PC-3 (cell line): ENCODE results near the gene MRPL24. TPM values are rescaled to one million over a fixed set of nuclear protein-coding genes. Genes with fewer than 3 reads are reported as not detected.

ENCODE experiments used
- ATAC-seq: fragments of 200-7000 bp; cut with Tn5 transposase; 2 replicates; pipeline ENCODE4 v1.9.1; 2020; ENCODE audit warnings: mild to moderate bottlenecking, moderate library complexity
- BruUV-seq: library from RNA; stranded (reverse); fragments of 400-500 nt; replicated peaks from 2 replicates; lab custom pipeline; 2021; lab: Mats Ljungman, UMichigan
- CTCF ChIA-PET: fragments of 300-600 bp; sonication (Branson Sonifier 250); formaldehyde crosslinking; loops from one replicate; lab custom pipeline; 2022; ENCODE audit warnings: antibody characterized with exemption; lab: Charles Lee
- POLR2A ChIA-PET: fragments of 300-600 bp; sonication (Branson Sonifier 250); formaldehyde crosslinking; loops from one replicate; lab custom pipeline; 2022; ENCODE audit warnings: antibody characterized with exemption; ENCODE audit not compliant: unreplicated experiment; lab: Charles Lee
- DNase-seq: peaks from one replicate; pipeline ENCODE4 v3.0.0-alpha.2; 2015
- H2AFZ ChIP-seq: fragments of 300-600 bp; sonication (generic); 2 replicates; pipeline ENCODE4 v1.6.0; 2016; ENCODE audit warnings: antibody characterized with exemption, low read length
- H3F3A ChIP-seq: fragments of 300-600 bp; sonication (generic); one replicate; pipeline ENCODE4 v1.6.0; 2017; ENCODE audit warnings: antibody characterized with exemption, low read length, control low read depth, mild to moderate bottlenecking; ENCODE audit not compliant: unreplicated experiment
- H3K27ac ChIP-seq: fragments of 300-600 bp; sonication (generic); 2 replicates; pipeline ENCODE4 v1.5.1; 2016; ENCODE audit warnings: mild to moderate bottlenecking, low read length
- H3K27me3 ChIP-seq: fragments of 300-600 bp; sonication (generic); 2 replicates; pipeline ENCODE4 v1.6.1; 2016; ENCODE audit warnings: low read length, mixed read lengths
- H3K36me3 ChIP-seq: fragments of 300-600 bp; sonication (generic); 2 replicates; pipeline ENCODE4 v1.6.1; 2016; ENCODE audit warnings: low read depth, mixed run types, low read length, mixed read lengths
- H3K4me1 ChIP-seq: fragments of 300-600 bp; sonication (generic); 2 replicates; pipeline ENCODE4 v1.5.1; 2016; ENCODE audit warnings: low read length; ENCODE audit not compliant: insufficient read depth
- H3K4me2 ChIP-seq: fragments of 300-600 bp; sonication (generic); 2 replicates; pipeline ENCODE4 v1.6.0; 2016; ENCODE audit warnings: low read length
- H3K4me3 ChIP-seq: fragments of 300-600 bp; sonication (generic); 2 replicates; pipeline ENCODE4 v1.5.1; 2016; ENCODE audit warnings: mild to moderate bottlenecking, low read length, mixed read lengths
- H3K79me2 ChIP-seq: fragments of 300-600 bp; sonication (generic); 2 replicates; pipeline ENCODE4 v1.6.1; 2017; ENCODE audit warnings: low read length, mixed read lengths
- H3K9ac ChIP-seq: fragments of 300-600 bp; sonication (generic); 2 replicates; pipeline ENCODE4 v1.6.0; 2016; ENCODE audit warnings: mild to moderate bottlenecking, low read length
- H3K9me2 ChIP-seq: fragments of 300-600 bp; sonication (generic); replicated peaks from 2 replicates; pipeline ENCODE4 v1.6.1; 2016; ENCODE audit warnings: mixed run types, low read length, mixed read lengths
- H3K9me3 ChIP-seq: fragments of 300-600 bp; sonication (generic); 2 replicates; pipeline ENCODE4 v1.6.1; 2016; ENCODE audit warnings: low read length, mixed read lengths
- H4K20me1 ChIP-seq: fragments of 300-600 bp; sonication (generic); 2 replicates; pipeline ENCODE4 v1.6.1; 2016; ENCODE audit warnings: low read length, mixed read lengths
- CTCF ChIP-seq: fragments of 300-600 bp; sonication (generic); conservative IDR thresholded peaks from 2 replicates; pipeline ENCODE4 v1.5.1; 2017; ENCODE audit warnings: antibody characterized with exemption, low read depth, mild to moderate bottlenecking, low read length
- EZH2 ChIP-seq: fragments of 300-600 bp; sonication (generic); IDR thresholded peaks from one replicate; pipeline ENCODE4 v1.6.1; 2017; ENCODE audit warnings: antibody characterized with exemption, mild to moderate bottlenecking, low read length; ENCODE audit not compliant: unreplicated experiment
- EZH2phosphoT487 ChIP-seq: fragments of 300-600 bp; sonication (generic); IDR thresholded peaks from 2 replicates; pipeline ENCODE4 v1.6.1; 2018; ENCODE audit warnings: mild to moderate bottlenecking, antibody characterized with exemption, low read length, borderline replicate concordance
- intact Hi-C: fragments of 100-400 bp; cut with micrococcal nuclease; formaldehyde crosslinking; loops from 2 replicates; pipeline ENCODE4 v1.9.0; 2023
- total RNA-seq: library from RNA; depleted of rRNA; stranded (reverse); fragments of >200 nt; gene quantifications from 2 replicates; pipeline ENCODE4 v1.2.3, GENCODE V29; 2014

The MRPL24 gene
- total RNA-seq, 1 experiment from 2014 or later: 275 TPM

DNA sequence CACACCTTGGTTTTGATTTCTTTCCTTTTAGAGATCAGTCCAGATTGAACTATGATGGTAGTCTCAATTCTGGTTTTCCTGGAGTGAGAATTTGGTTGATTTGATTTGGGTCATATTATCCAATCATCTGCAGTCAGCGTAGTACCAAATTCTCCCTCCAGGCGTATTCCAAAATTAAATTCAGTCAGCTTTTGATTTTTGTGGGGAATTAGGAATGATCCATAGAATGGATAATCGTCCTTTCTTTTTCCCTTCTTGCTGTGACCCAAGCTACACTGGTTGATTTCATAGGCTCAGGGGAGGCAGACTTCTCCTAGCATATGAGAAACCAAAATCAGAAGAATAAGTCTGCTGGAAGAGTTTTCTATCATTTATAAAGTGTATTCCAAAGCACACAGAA, 31.3 kb upstream of the MRPL24 start:
- intact Hi-C loops: no loop called here
- BruUV-seq: no TSS peak
- no peaks in the 10 kb centered on the region for H3K27me3 ChIP-seq
- no peaks in the 10 kb centered on the region for H3F3A ChIP-seq
- no peak overlapping the region for H2AFZ ChIP-seq
- DNase-seq (no peak), ATAC-seq (no peak)
- no peaks in the 10 kb centered on the region for H3K9me3 ChIP-seq
- H3K4me3 ChIP-seq: no peak overlapping the region
- no peak overlapping the region for H3K27ac ChIP-seq
- H4K20me1 ChIP-seq: peaks cover 33% of the 10 kb centered on the region
- H3K36me3 ChIP-seq: peaks cover 25% of the 10 kb centered on the region
- H3K9me2 ChIP-seq: no peaks in the 10 kb centered on the region
- H3K4me1 ChIP-seq: peaks cover 24% of the 10 kb centered on the region
- no peak for TF ChIP-seq EZH2
- TF ChIP-seq CTCF: no peak
- TF ChIP-seq EZH2phosphoT487: no peak
- no peak overlapping the region for H3K9ac ChIP-seq
- CTCF ChIA-PET: interaction anchor here (0.9 kb wide), 1 partner anchor 46 kb away, joined by 4 read pairs; no protein-coding TSS in a partner anchor
- no peak overlapping the region; the same call in 1 of the 2 replicates for H3K4me2 ChIP-seq
- peaks cover 96% of the 10 kb centered on the region for H3K79me2 ChIP-seq
- POLR2A ChIA-PET: no interaction called here

GRCh38 chr1:156768610-156769295, 27.9 kb upstream of the MRPL24 start:
- H3K9me2 ChIP-seq: no peaks in the 10 kb centered on the region
- peak overlapping the region; percentile 91 for H3K4me2 ChIP-seq
- H4K20me1 ChIP-seq: peaks cover 19% of the 10 kb centered on the region; the same call in 1 of the 2 replicates
- peak overlapping the region; percentile 74 for H3K4me3 ChIP-seq
- peaks cover 17% of the 10 kb centered on the region for H3K36me3 ChIP-seq
- ChIA-PET POLR2A (interaction anchor here (1.0 kb wide), 1 partner anchor 28 kb away, joined by 18 read pairs; the partner anchor contains the start of gene MRPL24), CTCF (interaction anchor here (0.6 to 2.0 kb wide), 2 partner anchors 16 to 43 kb away, joined by 3 to 10 read pairs; no protein-coding TSS in a partner anchor)
- no peak for ATAC-seq
- TF ChIP-seq EZH2 (no peak), EZH2phosphoT487 (no peak), CTCF (no peak)
- H2AFZ ChIP-seq: no peak overlapping the region
- no peaks in the 10 kb centered on the region for H3F3A ChIP-seq
- peaks cover 72% of the 10 kb centered on the region for H3K79me2 ChIP-seq
- intact Hi-C loops: no loop called here
- BruUV-seq: no TSS peak
- H3K4me1 ChIP-seq: peaks cover 31% of the 10 kb centered on the region
- H3K9me3 ChIP-seq: no peaks in the 10 kb centered on the region
- no peak overlapping the region for H3K27ac ChIP-seq
- no peaks in the 10 kb centered on the region for H3K27me3 ChIP-seq
- no peak for DNase-seq
- H3K9ac ChIP-seq: peak overlapping the region; percentile 98
